ENCODE measurements around the gene SERINC5. TPM values are rescaled to one million over a fixed set of nuclear protein-coding genes. Genes with fewer than 3 reads are reported as not detected.
A peak's percentile ranks its signal among the peaks of the same experiment; 100 is the strongest.
"Not testable (repeated sequence)": the region's sequence is repeated elsewhere in the genome, so short reads cannot be mapped to it uniquely, and the experiment has no call there.

The SERINC5 gene
- polyA plus RNA-seq, 1 donor: 18.7 TPM

- DNase-seq: no peak
Measured at GRCh38 chr5:80134876-80135275, 121.0 kb downstream of the SERINC5 start.

- DNase-seq: no peak
Measured at GRCh38 chr5:80129146-80129545, 126.7 kb downstream of the SERINC5 start.

- DNase-seq: no peak
Measured at GRCh38 chr5:80128141-80128540, 127.7 kb downstream of the SERINC5 start.

- no peak for DNase-seq
Measured at GRCh38 chr5:80127116-80127552, 128.7 kb downstream of the SERINC5 start.

GRCh38 chr5:80125962-80126480 lies 129.8 kb downstream of the SERINC5 start:
- DNase-seq: no peak

- no peak for DNase-seq
Measured at GRCh38 chr5:80125022-80125961, 130.6 kb downstream of the SERINC5 start.

- DNase-seq: no peak
Measured at GRCh38 chr5:80124121-80124918, 131.5 kb downstream of the SERINC5 start.

GRCh38 chr5:80122579-80122978 lies 133.3 kb downstream of the SERINC5 start:
- no peak for DNase-seq

- no peak for DNase-seq
Measured at GRCh38 chr5:80119372-80119771, 136.5 kb downstream of the SERINC5 start.

GRCh38 chr5:80117446-80117845 lies 138.4 kb downstream of the SERINC5 start:
- DNase-seq: no peak

- no peak for DNase-seq
Measured at GRCh38 chr5:80116465-80116864, 139.4 kb downstream of the SERINC5 start.

GRCh38 chr5:80116000-80116399 lies 139.8 kb downstream of the SERINC5 start:
- DNase-seq: no peak

- DNase-seq: no peak
Measured at GRCh38 chr5:80114860-80115259, 141.0 kb downstream of the SERINC5 start.

GRCh38 chr5:80111376-80111990 lies 144.4 kb downstream of the SERINC5 start:
- not testable (repeated sequence) for DNase-seq

GRCh38 chr5:80109646-80110478 lies 146.0 kb downstream of the SERINC5 start:
- DNase-seq: peak; percentile 56

- DNase-seq: no peak
Measured at GRCh38 chr5:80106916-80107315, 148.9 kb downstream of the SERINC5 start.

- DNase-seq: no peak
Measured at GRCh38 chr5:80105698-80106439, 150.0 kb downstream of the SERINC5 start.

GRCh38 chr5:80103371-80103770 lies 152.5 kb downstream of the SERINC5 start:
- DNase-seq: no peak

- no peak for DNase-seq
Measured at GRCh38 chr5:80101993-80102392, 153.9 kb downstream of the SERINC5 start.

GRCh38 chr5:80097451-80097850 lies 158.4 kb downstream of the SERINC5 start:
- DNase-seq: no peak

GRCh38 chr5:80094236-80094738 lies 161.6 kb downstream of the SERINC5 start:
- no peak for DNase-seq
